SKM-1 (cell line): Measurements from ENCODE around the gene RPS6KB2.

ENCODE experiments used
- DNase-seq: peaks from one replicate; lab custom pipeline; 2025; ENCODE audit not compliant: unreplicated experiment; lab: John Stamatoyannopoulos, UW

RPS6KB2 gene

GRCh38 chr11:67428052-67429001 lies at the start of gene RPS6KB2:
TSS of gene RPS6KB2 (plus strand) at chr11:67428494. CDS start at chr11:67428546, 52 bp downstream.
- peak; percentile 94 for DNase-seq

DNA sequence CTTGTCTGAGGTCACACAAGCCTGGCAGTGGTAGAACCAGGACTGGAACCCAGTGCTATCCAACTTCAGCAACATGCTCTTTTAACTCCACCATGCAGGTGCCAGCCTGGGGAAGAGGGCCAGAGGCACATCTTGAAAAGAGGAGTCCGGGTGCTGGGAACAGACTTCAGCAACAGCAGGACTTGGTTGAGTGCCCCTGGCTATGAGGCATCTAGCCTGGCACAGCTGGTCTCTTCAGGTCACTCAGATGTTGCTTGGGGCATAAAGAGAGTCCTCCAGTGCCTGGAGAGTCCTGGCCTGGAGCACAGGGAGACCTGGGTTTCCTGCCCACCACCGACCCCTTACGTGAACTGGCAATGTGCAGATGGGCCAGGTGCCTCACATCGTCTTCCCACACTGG lies 49.8 kb upstream of the RPS6KB2 start:
- no peak for DNase-seq

- no peak for DNase-seq
These were observed 48.9 kb upstream of the RPS6KB2 start for GRCh38 chr11:67379061-67380058.

DNA sequence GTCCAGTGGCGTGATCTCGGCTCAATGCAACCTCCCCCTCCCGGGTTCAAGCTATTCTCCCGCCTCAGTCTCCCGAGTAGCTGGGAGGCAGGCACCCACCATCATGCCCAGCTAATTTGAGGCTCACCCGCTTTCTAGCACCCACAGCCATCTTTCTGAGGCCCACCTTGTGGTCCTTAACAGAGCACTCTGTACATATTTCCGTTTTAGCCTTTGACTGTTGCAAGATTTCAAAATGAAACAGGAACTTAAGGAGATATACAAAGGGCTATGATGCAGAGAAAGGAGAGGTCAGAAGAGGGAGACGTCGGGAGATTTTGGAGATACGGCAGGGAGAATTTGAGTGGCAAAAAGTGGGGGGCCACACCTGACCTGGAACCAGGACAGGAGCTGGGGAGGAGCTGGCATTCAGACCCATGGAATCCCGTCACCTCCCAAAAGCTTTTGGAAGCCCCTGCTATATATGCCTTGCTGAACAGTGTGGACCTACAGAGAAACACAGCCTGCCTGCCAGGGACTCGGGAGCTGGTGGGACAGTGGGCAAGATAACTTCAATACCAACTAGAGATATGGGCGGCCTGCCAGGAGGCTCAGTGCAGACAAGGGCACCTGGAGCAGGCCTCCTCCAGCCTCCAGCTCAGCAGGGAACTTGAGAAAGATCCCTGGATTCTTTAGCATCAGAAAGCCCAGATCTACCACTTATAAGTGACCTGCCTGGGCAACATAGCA lies 46.9 kb upstream of the RPS6KB2 start:
- peak; percentile 85 for DNase-seq

DNA sequence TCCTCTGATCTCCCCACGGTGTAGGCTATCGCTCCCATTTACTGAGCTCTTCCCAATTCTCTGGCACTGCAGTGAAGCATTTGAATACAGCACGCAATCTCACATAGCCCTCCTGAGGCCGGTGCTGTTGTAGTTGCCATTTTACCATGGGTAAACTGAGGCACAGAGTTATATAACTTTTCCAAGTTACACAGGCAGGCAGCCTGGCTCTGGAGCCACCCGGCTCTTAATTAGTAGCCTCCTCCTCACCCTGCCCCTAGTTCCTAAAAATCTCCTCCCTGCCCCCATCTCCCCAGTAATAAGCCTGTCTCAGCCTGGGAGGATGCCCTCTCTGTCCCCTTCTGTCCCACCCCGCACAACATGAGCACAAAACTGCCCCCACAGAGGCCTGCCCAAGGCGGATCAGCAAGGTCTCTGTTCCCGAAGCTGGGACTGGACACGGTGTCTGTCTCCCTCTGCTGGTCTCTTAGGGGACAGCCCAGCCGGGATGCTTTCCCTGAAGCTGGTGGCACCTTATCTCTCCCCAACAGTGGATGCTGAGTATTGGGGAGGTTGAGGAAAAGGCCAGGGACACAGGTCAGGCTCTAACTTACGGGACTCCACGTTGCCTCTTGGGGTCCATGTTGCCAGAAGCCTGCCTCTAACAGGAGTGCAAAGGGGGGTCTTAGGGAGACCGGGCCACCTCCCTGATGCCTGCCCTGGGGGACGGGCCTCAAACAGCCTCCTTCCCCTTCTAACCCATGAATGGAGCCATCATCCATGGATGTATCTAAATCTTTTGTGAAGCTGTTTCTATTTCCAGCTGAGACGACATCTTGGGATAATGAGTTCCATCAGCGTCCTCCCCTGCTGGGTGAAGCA lies 45.8 kb upstream of the RPS6KB2 start:
- peak; percentile 66 for DNase-seq

- DNase-seq = no peak
These were observed 43.4 kb upstream of the RPS6KB2 start for GRCh38 chr11:67384851-67385366.

DNA sequence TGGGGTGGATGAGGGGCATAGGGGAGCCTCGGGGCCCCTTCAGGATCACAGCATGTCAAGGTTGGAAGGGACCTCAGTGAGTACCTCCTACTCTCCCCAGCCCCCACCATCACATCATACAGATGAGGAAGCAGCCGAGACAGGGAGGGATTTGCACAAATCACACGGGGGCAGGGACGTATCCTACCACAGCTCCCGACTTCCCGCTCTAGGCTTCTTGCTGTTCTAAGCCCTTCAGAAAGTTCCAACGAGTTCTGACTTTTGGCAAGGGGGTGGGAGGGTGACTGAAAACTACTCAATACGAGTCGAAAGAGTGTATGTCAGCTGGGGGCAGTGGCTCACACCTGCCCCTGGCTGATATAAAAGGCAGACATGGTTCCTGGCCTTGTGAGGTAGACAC lies 41.2 kb upstream of the RPS6KB2 start:
- no peak for DNase-seq

DNA sequence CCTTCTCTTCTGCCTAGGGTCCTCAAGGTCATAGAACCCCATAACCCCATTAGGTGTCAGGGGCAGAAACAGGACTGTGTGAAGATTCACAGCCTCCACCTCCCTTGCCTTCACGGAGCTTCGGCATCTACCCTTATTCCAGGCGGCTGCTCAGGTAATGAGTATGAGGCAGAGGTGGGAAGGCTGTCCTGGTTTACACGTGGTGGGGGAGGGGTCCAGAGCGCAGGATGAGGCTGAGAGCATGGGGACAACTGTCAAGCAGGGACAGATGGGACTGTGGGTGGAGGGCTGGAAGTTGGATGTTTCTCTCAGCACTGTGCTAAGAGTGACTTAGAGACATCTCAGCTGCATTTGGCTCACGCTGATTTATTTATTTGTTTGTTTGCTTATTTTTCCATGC lies 40.8 kb upstream of the RPS6KB2 start:
- no peak for DNase-seq

- peak; percentile 35 for DNase-seq
These were observed 38.8 kb upstream of the RPS6KB2 start for GRCh38 chr11:67389477-67389876.

GRCh38 chr11:67390947-67391303 lies 37.4 kb upstream of the RPS6KB2 start:
- no peak for DNase-seq

- DNase-seq = peak; percentile 91
These were observed 36.8 kb upstream of the RPS6KB2 start, which contains the start of gene RAD9A for GRCh38 chr11:67391304-67392182. TSS of gene RAD9A (plus strand) at chr11:67391986. CDS start at chr11:67392045, 59 bp downstream.

DNA sequence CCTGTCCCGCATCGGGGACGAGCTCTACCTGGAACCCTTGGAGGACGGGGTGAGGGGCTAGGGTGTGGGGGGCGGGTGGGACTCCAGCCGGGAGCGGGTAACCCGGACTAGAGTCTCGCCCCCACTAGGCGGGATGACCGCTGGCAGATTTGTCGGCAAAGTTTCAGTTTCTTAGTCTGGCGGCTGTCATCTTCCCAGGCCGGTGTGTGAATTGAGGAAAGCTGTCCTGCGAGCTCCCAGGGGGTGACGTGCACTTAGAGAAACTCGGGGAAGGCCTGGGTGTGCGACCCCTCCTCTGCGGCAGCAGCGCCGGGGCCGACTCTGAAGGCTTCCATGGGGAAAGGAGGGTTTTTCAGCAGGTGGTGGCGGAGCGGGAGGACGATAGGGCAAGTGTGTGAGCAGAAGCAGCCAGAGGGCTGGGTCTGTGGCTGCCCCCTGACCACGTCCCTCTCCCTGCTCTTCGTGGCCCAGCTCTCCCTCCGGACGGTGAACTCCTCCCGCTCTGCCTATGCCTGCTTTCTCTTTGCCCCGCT lies 36.0 kb upstream of the RPS6KB2 start:
- no peak for DNase-seq

DNA sequence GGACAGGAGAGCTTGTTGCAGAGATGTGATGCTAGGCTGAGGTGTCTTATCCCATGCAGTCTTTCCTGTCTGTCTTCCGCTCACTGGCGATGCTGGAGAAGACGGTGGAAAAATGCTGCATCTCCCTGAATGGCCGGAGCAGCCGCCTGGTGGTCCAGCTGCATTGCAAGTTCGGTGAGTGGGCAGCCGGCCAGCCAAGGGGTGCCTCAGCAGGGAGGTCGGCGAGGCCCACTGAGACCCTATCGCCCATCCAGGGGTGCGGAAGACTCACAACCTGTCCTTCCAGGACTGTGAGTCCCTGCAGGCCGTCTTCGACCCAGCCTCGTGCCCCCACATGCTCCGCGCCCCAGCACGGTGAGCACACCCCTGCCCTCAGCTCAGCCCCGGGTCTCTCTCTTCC lies 34.9 kb upstream of the RPS6KB2 start:
- no peak for DNase-seq

GRCh38 chr11:67393990-67394389 lies 34.3 kb upstream of the RPS6KB2 start:
- no peak for DNase-seq

GRCh38 chr11:67395555-67396258 lies 32.6 kb upstream of the RPS6KB2 start:
- no peak for DNase-seq

DNA sequence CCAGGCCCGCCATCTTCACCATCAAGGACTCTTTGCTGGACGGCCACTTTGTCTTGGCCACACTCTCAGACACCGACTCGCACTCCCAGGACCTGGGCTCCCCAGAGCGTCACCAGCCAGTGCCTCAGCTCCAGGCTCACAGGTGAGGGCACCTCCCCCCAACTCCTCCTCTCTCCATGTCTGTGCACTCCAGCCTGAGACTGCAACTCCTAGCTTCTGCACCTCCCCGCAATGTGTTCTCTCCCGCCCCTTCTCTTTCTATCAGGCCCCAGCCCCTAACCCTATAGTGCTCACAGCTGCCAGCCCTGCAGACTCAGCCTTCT lies 32.1 kb upstream of the RPS6KB2 start:
- no peak for DNase-seq

- DNase-seq = no peak
These were observed 31.5 kb upstream of the RPS6KB2 start for GRCh38 chr11:67396587-67397389.
